HUES48 (cell line): Measurements from ENCODE around the gene RAB3IL1.

Source experiments
- H3K27ac ChIP-seq: one replicate; pipeline ENCODE4 v1.7.0; 2013; ENCODE audit warnings: low read depth, low read length, inconsistent platforms
- H3K27me3 ChIP-seq: 2 replicates; pipeline ENCODE4 v1.6.1; 2013; ENCODE audit warnings: mild to moderate bottlenecking, low read length; ENCODE audit not compliant: control insufficient read depth, insufficient read depth
- H3K36me3 ChIP-seq: 2 replicates; pipeline ENCODE4 v1.6.1; 2013; ENCODE audit warnings: low read length; ENCODE audit not compliant: control insufficient read depth, insufficient read depth
- H3K4me1 ChIP-seq: 2 replicates; pipeline ENCODE4 v1.6.1; 2013; ENCODE audit warnings: mild to moderate bottlenecking, low read length; ENCODE audit not compliant: control insufficient read depth, insufficient read depth
- H3K4me3 ChIP-seq: 2 replicates; pipeline ENCODE4 v1.5.1; 2013; ENCODE audit warnings: mild to moderate bottlenecking, low read depth, low read length
- H3K9ac ChIP-seq: 2 replicates; pipeline ENCODE4 v1.6.1; 2013; ENCODE audit warnings: mild to moderate bottlenecking, low read depth, low read length, moderate library complexity
- H3K9me3 ChIP-seq: 2 replicates; pipeline ENCODE4 v1.6.1; 2013; ENCODE audit warnings: low read length; ENCODE audit not compliant: control insufficient read depth, insufficient read depth

The RAB3IL1 gene

DNA sequence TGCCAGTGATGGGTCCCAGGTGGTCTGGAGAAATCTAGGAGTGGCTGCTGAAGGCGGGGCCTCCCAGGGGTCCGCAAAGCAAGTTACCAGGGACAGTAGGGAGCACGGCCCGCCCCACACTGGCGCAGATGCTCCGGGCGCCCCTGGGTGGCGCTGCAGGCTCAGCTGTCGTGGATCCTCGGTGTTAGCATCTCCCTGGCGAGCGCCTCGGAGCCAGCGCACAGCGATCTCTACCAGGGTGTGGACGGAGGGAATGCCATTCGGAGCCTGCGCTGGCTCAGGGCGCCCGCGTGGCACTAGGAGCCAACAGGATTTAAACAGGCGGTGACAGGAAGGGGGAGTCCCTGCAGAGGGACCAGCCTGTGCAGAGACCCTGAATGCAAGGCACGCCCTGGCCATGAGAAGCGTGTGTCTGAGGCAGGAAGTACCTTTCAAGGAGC, 46.2 kb downstream of the RAB3IL1 start:
- Histone ChIP-seq H3K4me3 (peak overlapping the region; percentile 30; the same call in 1 of the 2 replicates), H3K9me3 (no peaks in the 10 kb centered on the region), H3K27ac (no peak overlapping the region), H3K4me1 (peaks cover 4% of the 10 kb centered on the region), H3K27me3 (peaks cover 8% of the 10 kb centered on the region), H3K36me3 (peaks cover 5% of the 10 kb centered on the region), H3K9ac (no peak overlapping the region)

DNA sequence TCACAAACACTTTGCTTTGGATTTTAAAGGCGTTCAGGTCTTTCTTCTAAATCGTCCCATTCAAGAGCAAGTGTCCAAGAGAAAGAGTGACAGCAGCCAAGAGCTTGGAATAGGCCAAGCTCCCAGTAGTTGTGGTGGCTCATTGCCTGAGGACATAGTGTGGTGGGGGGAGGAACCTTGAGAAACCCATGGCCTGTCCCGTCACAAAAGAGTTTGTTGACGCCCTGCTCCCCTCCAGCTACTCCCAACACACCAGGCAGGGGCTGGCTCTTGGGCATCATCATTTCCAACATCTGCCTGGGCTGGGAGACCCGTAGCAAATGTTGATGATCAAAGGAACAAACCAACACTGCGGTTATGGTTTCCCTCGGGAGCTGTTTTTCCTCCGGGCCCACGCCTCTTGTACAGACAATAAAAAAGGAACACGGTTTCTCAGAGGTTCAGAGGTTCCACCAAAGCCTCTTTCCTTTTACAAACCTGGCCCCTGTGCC, 46.8 kb downstream of the RAB3IL1 start:
- Histone ChIP-seq H3K27me3 (peaks cover 8% of the 10 kb centered on the region), H3K9ac (no peak overlapping the region), H3K27ac (no peak overlapping the region), H3K36me3 (peaks cover 11% of the 10 kb centered on the region), H3K9me3 (no peaks in the 10 kb centered on the region), H3K4me1 (peaks cover 4% of the 10 kb centered on the region), H3K4me3 (no peak overlapping the region)

DNA sequence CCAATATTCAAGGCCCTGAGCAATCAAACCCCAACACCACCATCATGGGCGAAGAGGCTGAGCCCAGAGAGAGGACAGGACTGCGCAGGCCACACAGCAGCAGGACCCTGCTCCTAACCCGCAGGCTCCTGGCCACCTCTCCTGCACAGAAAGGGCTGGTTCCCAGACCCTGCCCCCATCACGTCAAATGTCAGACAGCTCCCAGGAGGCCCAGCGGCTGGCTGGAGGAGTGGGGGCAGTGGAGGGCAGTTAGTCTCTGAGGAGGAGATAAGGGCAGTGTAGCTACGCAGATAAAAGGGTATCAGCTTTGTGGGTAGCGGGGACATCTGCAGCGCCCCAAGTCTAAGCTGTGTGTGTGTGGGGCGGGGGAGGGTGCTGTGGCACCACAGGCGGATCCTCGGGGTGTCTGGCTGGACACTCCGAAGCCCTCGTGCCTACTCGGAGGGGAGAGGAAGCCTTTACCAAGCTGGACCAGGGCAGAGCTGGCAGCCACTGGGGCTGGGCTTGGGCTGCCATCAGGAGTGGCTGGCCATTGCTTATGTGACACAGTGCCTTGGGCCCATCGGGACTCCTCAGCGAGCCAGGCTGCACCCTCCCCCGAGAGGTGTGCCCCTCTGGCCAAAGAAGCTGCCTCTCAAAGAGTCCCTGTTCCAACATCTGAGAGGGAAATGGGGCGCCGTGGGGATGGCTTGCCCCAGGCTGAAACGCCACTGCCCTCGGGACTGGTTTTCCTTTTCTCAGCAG, 47.5 kb downstream of the RAB3IL1 start:
- peaks cover 8% of the 10 kb centered on the region for H3K27me3 ChIP-seq
- H3K9me3 ChIP-seq: no peaks in the 10 kb centered on the region
- peaks cover 18% of the 10 kb centered on the region for H3K36me3 ChIP-seq
- H3K4me3 ChIP-seq: no peak overlapping the region
- H3K4me1 ChIP-seq: peaks cover 4% of the 10 kb centered on the region
- H3K9ac ChIP-seq: no peak overlapping the region
- H3K27ac ChIP-seq: no peak overlapping the region

DNA sequence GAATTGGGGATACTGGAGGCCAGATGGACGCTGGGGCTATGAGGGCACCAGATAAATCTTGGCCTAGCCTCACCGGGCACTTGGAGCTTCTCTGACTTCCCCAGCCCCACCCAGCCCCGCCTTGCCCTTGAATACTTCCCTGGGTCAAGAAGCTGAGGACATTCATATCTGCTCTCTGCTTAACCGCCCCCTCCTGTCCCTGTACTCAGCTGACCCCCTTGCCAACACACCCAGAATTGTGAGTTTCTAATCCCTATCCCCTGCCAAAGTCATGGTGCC, 48.0 kb downstream of the RAB3IL1 start:
- no peak overlapping the region for H3K4me3 ChIP-seq
- peaks cover 8% of the 10 kb centered on the region for H3K27me3 ChIP-seq
- H3K9me3 ChIP-seq: no peaks in the 10 kb centered on the region
- H3K36me3 ChIP-seq: peaks cover 23% of the 10 kb centered on the region
- peaks cover 4% of the 10 kb centered on the region; the same call in 1 of the 2 replicates for H3K4me1 ChIP-seq
- no peak overlapping the region for H3K27ac ChIP-seq
- no peak overlapping the region for H3K9ac ChIP-seq

DNA sequence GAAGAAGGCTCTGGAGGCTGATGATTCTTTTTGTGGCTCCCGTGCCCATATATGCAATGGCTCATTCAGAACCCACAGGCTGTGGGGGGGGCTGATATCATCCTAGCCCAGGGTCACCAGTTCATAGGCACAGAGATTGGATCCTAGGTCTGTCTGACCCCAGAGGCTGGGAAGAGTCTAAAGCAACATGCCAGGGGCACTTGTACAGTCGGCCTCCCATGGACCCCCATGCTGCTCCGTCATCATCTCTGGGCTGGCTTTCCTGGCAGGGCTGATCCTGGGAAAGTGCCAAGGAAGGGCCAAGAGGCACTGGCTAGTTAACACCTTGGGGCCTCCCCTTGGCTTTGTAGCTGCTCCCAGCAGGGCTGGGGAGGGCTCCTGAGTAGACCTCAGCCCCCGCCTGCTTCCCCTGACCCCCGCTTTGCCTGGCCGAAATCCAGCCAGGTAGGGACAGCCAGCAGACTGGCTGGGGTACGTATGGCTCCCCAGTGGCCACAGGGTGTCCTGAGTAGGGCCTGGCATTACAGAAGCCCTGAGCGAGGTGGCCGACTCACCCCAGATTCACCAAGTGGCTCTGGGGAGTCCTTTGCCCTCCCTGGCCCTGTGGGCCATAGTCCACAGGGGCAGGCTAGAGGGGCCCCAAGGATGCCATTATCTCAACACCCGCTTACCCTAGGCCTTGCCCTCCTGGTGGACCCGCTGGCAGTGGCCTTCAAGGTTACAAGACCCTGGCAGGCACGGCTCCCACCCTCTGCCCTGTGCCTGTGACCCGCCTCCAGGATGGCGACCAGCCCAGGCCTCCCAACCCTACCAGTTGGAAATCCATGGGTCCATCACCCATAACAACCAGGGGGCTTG, 48.6 kb downstream of the RAB3IL1 start:
- no peaks in the 10 kb centered on the region for H3K9me3 ChIP-seq
- H3K4me3 ChIP-seq: no peak overlapping the region
- H3K27me3 ChIP-seq: peaks cover 8% of the 10 kb centered on the region
- H3K36me3 ChIP-seq: peaks cover 29% of the 10 kb centered on the region
- H3K9ac ChIP-seq: no peak overlapping the region
- H3K27ac ChIP-seq: no peak overlapping the region
- H3K4me1 ChIP-seq: peaks cover 4% of the 10 kb centered on the region; the same call in 1 of the 2 replicates

DNA sequence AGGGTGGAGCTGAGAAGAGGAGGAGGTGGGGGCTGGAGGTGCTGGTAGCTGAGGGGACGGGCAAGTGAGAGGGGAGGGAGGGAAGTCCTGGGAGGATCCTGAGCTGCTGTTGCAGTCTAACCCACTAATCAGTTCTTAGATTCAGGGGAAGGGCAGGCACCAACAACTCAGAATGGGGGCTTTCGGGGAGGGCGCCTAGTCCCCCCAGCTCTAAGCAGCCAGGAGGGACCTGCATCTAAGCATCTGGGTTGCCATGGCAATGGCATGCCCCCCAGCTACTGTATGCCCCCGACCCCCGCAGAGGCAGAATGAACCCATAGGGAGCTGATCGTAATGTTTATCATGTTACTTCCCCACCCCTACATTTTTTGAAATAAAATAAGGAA, 50.4 kb downstream of the RAB3IL1 start:
- Histone ChIP-seq H3K4me1 (peaks cover 4% of the 10 kb centered on the region; the same call in 1 of the 2 replicates), H3K36me3 (peaks cover 44% of the 10 kb centered on the region), H3K9me3 (no peaks in the 10 kb centered on the region), H3K27ac (no peak overlapping the region), H3K4me3 (no peak overlapping the region), H3K27me3 (peaks cover 6% of the 10 kb centered on the region), H3K9ac (no peak overlapping the region)

DNA sequence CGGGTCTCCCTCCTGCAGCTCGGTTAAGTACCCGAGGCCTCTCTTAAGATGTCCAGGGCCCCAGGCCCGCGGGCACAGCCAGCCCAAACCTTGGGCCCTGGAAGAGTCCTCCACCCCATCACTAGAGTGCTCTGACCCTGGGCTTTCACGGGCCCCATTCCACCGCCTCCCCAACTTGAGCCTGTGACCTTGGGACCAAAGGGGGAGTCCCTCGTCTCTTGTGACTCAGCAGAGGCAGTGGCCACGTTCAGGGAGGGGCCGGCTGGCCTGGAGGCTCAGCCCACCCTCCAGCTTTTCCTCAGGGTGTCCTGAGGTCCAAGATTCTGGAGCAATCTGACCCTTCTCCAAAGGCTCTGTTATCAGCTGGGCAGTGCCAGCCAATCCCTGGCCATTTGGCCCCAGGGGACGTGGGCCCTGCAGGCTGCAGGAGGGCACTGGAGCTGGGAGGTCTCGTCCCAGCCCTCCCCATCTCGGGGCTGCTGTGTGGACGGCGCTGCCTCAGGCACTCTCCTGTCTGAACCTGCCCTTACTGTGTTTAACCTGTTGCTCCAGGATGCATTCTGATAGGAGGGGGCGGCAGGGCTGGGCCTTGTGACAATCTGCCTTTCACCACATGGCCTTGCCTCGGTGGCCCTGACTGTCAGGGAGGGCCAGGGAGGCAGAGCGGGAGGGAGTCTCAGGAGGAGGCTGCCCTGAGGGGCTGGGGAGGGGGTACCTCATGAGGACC, 51.0 kb downstream of the RAB3IL1 start:
- H3K27me3 ChIP-seq: peaks cover 2% of the 10 kb centered on the region; the same call in 1 of the 2 replicates
- peaks cover 4% of the 10 kb centered on the region; the same call in 1 of the 2 replicates for H3K4me1 ChIP-seq
- H3K36me3 ChIP-seq: peaks cover 49% of the 10 kb centered on the region
- no peak overlapping the region for H3K4me3 ChIP-seq
- no peaks in the 10 kb centered on the region for H3K9me3 ChIP-seq
- no peak overlapping the region for H3K27ac ChIP-seq
- H3K9ac ChIP-seq: no peak overlapping the region

DNA sequence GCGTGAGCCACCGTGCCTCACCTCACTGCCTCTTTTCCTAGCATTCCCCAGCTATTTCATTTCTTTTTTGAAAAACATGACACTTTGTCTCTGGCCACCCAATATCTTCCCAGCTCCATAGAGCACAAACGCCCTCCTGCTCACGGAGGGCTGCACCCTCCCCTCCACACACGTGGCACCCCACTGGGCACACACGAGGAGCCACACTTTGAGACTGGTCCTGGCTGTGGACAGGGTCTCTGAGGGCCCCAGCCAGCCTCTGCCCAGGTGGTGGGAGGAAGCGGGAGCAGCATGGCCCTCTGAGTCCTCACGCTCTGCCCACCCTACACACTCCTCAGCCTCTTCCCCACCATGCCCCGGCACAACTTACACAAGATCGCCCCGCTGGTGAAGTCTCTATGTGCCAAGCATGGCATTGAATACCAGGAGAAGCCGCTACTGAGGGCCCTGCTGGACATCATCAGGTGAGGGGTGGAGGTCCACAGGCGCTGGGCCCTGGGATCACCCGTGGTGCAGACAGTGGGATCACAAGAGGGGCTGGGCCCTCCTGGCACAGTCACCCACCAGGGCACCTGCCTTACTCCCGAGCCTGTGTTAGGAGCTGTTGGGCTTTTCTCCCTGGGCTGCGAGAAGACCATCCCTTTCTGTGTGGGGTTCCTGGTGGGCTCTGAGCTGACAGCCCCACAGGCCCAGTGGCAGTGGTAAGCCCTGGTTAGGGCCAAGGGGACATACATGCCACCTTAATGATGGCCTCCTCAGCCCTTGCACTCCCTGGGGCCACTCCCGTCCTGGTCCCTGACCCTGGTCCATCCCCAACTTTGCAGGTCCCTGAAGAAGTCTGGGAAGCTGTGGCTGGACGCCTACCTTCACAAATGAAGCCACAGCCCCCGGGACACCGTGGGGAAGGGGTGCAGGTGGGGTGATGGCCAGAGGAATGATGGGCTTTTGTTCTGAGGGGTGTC, 52.3 kb downstream of the RAB3IL1 start:
- H3K36me3 ChIP-seq: peaks cover 59% of the 10 kb centered on the region
- H3K4me3 ChIP-seq: no peak overlapping the region
- no peak overlapping the region for H3K27ac ChIP-seq
- H3K4me1 ChIP-seq: no peaks in the 10 kb centered on the region
- H3K9ac ChIP-seq: no peak overlapping the region
- no peaks in the 10 kb centered on the region for H3K27me3 ChIP-seq
- no peaks in the 10 kb centered on the region for H3K9me3 ChIP-seq

DNA sequence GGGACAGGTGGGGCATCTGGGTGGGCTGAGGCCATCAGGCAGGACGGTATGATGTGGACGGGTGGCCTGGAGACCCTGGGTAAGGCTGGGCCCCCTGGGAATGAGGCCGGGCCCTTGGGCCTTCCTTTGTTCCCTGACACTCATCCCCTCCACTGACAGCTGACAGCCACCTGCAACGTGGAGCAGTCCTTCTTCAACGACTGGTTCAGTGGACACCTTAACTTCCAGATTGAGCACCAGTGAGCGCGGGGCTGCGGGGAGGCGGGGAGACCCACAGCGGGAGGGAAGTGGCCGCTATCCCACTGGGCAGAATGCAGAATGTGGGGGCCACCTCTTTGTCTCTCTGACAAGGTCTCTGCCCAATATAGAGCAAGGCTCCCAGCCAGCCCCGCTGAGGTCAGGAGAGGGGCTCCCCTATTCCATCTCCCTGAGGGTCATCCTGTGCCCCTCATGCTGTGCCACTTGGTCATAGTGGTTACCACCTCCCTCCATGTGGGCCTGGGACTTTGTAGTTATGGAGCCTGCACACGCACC, 53.8 kb downstream of the RAB3IL1 start:
- H3K4me1 ChIP-seq: no peaks in the 10 kb centered on the region
- H3K36me3 ChIP-seq: peaks cover 73% of the 10 kb centered on the region

More for the DNA sequence above, 53.8 kb downstream of the RAB3IL1 start:
- Histone ChIP-seq H3K27ac (no peak overlapping the region), H3K9me3 (no peaks in the 10 kb centered on the region), H3K27me3 (no peaks in the 10 kb centered on the region), H3K4me3 (no peak overlapping the region), H3K9ac (no peak overlapping the region)
